ENCODE results near the gene NUDT4.
A peak's percentile ranks its signal among the peaks of the same experiment; 100 is the strongest.
"Not testable (repeated sequence)": the region's sequence is repeated elsewhere in the genome, so short reads cannot be mapped to it uniquely, and the experiment has no call there.

The NUDT4 gene

DNA sequence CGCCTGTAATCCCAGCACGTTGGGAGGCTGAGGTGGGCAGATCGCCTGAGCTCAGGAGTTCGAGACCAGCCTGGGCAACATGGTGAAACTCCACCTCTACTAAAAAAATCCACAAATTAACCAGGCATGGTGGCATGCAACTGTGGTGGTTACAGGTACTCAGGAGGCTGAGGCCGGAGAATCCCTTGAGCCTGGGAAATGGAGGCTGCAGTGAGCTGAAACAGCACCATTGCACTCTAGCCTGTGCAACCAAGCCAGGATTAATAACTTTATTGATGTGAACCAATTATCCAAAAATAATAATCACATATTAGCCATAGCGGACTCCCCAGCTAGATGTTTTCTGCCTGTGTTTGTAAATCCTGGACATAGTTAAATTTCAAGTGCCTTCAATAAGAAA is 1.8 kb upstream of the NUDT4 start:
- DNase-seq (ENCODE audit: low read depth, low spot score): no peak
- H3K27ac ChIP-seq: no peak overlapping the region
- H3K4me3 ChIP-seq: peak overlapping the region; percentile 97
- no peaks in the 10 kb centered on the region for H3K9me3 ChIP-seq (ENCODE audit: low read depth, low read length)
- H3K9ac ChIP-seq (ENCODE audit: insufficient read length): no peak overlapping the region
- TF ChIP-seq EZH2 (IDR thresholded peaks at IDR 0.05) (no peak), POLR2AphosphoS5 (IDR thresholded peaks at IDR 0.05; ENCODE audit: borderline replicate concordance, low read depth, low read length) (no peak), FOXP2 (optimal IDR thresholded peaks at IDR 0.05; ENCODE audit: control extremely low read depth, extremely low read length, insufficient read depth) (no peak)
- peaks cover 4% of the 10 kb centered on the region; the same call in 1 of the 2 replicates for H3K36me3 ChIP-seq (ENCODE audit: insufficient read depth, low read length)

DNA sequence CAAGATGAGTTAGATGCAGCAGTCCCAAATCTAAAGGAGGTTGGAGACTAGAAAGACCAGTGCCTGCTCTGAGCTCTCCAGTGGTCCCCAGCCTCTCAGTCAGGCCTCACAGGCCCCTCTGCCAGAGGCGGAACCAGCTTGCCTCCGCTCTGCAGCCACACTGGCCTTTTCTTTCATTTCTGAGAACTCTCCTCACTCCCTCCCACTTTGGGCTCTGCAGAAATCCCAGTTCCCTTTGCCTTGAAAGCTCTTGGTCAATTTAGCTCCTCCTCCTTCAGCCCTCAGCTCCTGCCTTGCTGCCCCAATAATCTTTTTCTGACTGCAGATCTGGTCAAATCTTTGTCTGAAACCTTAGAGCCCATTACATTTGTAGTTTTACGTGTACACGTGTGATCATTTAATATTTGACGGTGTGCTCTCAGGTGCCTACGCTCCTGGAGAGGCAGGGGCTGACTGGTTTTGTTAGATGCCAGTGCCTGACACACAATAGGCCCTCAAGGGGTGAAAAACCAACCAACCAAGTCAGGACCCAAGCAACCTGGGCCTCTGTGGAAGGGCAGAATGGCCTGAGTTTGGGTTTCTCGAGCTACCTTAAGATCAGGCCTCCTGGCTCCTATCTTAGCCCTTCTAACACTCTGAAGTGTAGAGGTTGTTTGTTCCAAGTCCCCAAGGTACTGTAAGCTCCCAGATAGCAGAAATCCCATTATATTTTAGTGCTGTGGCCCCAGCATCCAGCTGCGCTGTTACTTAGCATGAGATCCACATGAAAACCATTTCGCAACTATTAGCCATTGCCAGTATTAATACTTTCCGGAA is 1.1 kb upstream of the NUDT4 start:
- TF ChIP-seq FOXP2 (optimal IDR thresholded peaks at IDR 0.05; ENCODE audit: control extremely low read depth, extremely low read length, insufficient read depth) (peak; percentile 18), POLR2AphosphoS5 (IDR thresholded peaks at IDR 0.05; ENCODE audit: borderline replicate concordance, low read depth, low read length) (no peak; the same call in 1 of the 2 replicates), EZH2 (IDR thresholded peaks at IDR 0.05) (no peak)
- peak; percentile 66 for DNase-seq (ENCODE audit: low read depth, low spot score)
- Histone ChIP-seq H3K4me3 (peak overlapping the region; percentile 97), H3K36me3 (ENCODE audit: insufficient read depth, low read length) (peaks cover 4% of the 10 kb centered on the region; the same call in 1 of the 2 replicates), H3K9me3 (ENCODE audit: low read depth, low read length) (no peaks in the 10 kb centered on the region), H3K27ac (peak overlapping the region; percentile 5; the same call in 1 of the 2 replicates), H3K9ac (ENCODE audit: insufficient read length) (peak overlapping the region; percentile 78)

DNA sequence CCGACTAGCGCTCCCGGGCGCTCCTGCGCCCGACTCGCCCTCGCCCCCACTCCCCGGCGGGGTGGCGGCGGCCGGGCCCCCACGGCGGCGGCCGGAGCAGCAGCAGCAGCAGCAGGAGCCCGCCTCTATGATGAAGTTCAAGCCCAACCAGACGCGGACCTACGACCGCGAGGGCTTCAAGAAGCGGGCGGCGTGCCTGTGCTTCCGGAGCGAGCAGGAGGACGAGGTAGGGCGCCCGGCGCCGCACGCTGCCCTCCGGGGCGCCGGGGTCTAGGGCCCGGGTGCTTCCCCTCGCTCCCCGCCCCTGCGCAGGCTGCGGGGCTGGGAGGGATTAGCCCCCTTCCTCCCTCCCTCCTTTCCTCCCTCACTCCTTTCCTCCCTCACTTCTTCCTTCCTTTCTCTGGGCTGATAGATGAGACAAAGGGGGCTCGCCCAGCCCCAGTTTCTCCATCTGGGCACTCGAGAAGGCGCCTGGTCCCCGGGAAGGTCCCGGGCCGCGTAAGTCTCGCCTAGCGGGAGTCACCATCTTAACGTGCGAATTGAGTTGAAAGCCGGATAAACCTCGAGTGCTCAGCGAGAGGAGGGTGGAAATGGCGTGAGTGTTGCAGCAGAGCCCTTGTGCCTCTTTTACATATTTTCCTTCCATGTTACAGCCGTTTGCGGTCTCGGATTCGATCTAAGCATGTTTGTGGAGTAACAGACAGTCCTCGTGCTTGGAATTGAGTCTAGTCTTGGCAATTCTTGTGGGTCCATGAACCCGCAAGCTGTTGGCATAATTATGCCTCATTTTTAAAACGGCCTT is 672 bp downstream of the NUDT4 start:
- peak overlapping the region; percentile 99 for H3K4me3 ChIP-seq
- peaks cover 12% of the 10 kb centered on the region for H3K36me3 ChIP-seq (ENCODE audit: insufficient read depth, low read length)
- peak overlapping the region; percentile 48 for H3K27ac ChIP-seq
- not testable (repeated sequence) for H3K9me3 ChIP-seq (ENCODE audit: low read depth, low read length); DNase-seq (ENCODE audit: low read depth, low spot score)
- peak overlapping the region; percentile 85 for H3K9ac ChIP-seq (ENCODE audit: insufficient read length)

DNA sequence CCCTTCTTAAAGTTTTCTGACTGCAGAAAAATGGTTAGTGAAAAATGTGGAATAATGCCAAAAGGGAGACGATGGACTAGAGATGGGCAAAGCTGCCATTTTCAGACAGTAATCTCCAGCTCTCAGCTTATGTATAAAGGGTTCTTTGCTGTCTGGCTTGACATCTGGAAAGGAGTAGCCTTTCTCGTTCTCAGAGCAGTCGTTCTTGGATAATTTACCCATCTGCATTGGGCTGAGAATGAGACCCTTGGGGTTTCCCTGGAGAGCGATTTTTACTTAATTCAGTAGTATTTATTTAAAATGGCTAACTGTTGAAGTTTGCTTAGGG is 1.2 kb downstream of the NUDT4 start:
- peaks cover 17% of the 10 kb centered on the region for H3K36me3 ChIP-seq (ENCODE audit: insufficient read depth, low read length)
- no peaks in the 10 kb centered on the region for H3K9me3 ChIP-seq (ENCODE audit: low read depth, low read length)
- peak overlapping the region; percentile 85 for H3K9ac ChIP-seq (ENCODE audit: insufficient read length)
- H3K4me3 ChIP-seq: peak overlapping the region; percentile 99
- DNase-seq (ENCODE audit: low read depth, low spot score): no peak
- TF ChIP-seq FOXP2 (optimal IDR thresholded peaks at IDR 0.05; ENCODE audit: control extremely low read depth, extremely low read length, insufficient read depth) (no peak), EZH2 (IDR thresholded peaks at IDR 0.05) (no peak), POLR2AphosphoS5 (IDR thresholded peaks at IDR 0.05; ENCODE audit: borderline replicate concordance, low read depth, low read length) (no peak)
- peak overlapping the region; percentile 48 for H3K27ac ChIP-seq

DNA sequence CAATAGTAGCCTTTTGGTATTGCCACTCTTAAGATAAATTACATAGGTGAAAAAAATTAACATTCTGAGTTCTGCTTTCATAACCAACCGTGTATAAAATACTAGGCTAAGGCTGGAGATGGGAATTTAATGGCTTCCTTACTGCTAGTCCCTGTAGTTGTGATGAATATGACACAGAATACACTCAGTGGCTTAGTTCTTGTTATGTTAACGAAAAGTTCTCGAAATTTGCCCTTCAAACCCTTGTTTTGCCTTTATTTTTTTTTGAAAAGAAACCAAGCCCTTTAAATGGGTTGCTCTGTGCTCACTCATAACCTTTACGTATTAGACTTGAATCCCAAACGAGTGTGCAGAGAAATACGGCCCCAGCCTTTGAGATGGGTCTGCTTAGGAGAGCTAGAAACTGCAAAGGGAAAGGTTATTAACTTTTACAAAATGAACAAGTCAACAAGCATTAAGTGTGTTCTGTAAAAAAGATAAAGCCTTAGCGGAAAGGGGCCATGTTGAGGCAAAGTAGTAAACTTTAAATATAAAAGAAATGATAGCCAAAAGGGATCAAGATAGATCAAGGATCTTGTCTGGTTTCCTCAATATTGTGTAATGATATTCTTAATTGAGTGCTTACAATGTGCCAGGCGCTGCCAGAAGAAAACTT is 1.7 kb downstream of the NUDT4 start:
- TF ChIP-seq EZH2 (IDR thresholded peaks at IDR 0.05): no peak
- TF ChIP-seq FOXP2 (optimal IDR thresholded peaks at IDR 0.05; ENCODE audit: control extremely low read depth, extremely low read length, insufficient read depth): no peak
- TF ChIP-seq POLR2AphosphoS5 (IDR thresholded peaks at IDR 0.05; ENCODE audit: borderline replicate concordance, low read depth, low read length): no peak
- H3K27ac ChIP-seq: peak overlapping the region; percentile 48; the same call in 1 of the 2 replicates
- no peak for DNase-seq (ENCODE audit: low read depth, low spot score)
- H3K9ac ChIP-seq (ENCODE audit: insufficient read length): peak overlapping the region; percentile 85
- peak overlapping the region; percentile 99 for H3K4me3 ChIP-seq
- no peaks in the 10 kb centered on the region for H3K9me3 ChIP-seq (ENCODE audit: low read depth, low read length)
- peaks cover 18% of the 10 kb centered on the region for H3K36me3 ChIP-seq (ENCODE audit: insufficient read depth, low read length)

DNA sequence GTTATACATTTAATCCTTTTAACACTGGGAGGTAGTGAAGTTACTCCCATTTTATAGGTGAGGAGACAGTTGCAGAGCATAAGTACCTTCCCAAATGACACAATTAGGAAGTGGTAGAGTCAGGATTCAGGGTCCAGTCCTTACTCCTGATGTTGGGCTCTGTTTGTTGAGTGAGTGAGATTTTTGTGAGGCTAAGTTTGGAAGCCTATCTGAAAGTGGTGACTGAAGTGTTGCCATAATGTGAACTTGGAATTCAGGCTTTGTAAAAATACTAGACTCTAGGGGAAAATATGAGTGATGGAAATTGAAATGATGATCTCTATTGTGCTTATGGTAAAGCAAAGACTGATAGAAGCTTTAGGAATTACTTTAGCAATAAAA is 2.2 kb downstream of the NUDT4 start:
- no peak overlapping the region; the same call in 1 of the 2 replicates for H3K27ac ChIP-seq
- H3K9me3 ChIP-seq (ENCODE audit: low read depth, low read length): no peaks in the 10 kb centered on the region
- H3K9ac ChIP-seq (ENCODE audit: insufficient read length): peak overlapping the region; percentile 85
- TF ChIP-seq POLR2AphosphoS5 (IDR thresholded peaks at IDR 0.05; ENCODE audit: borderline replicate concordance, low read depth, low read length) (no peak), FOXP2 (optimal IDR thresholded peaks at IDR 0.05; ENCODE audit: control extremely low read depth, extremely low read length, insufficient read depth) (no peak), EZH2 (IDR thresholded peaks at IDR 0.05) (no peak)
- peaks cover 21% of the 10 kb centered on the region for H3K36me3 ChIP-seq (ENCODE audit: insufficient read depth, low read length)
- H3K4me3 ChIP-seq: peak overlapping the region; percentile 99
- no peak for DNase-seq (ENCODE audit: low read depth, low spot score)

DNA sequence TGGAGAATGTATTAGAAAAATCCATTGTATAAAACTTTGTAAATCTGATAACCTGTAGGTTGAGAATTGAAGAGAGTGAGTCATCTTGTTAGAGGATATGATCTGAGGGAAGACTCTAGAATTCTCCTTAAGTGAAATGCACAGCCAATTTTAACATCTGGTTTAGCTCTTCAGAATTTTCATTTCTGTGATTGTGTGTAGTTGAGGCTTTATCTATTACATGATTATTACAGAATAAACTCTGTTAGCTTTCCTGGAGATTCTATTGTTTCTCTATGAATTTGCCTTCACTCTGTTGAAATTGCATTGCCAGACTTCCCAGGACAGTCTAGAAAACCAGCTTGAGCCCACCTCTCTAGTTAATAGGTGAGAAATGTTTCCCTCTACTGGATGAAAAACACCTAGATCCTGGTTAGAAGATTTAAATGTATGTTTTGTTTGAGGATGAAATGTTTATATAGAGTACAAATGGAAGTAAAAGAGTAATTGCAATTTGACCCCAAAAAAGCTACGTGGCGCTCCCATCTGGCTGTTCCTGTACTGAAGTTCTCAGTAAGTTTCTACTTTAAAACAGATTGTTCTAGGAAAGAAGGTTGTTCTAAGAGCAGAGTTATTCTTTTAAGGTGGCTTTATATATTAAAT is 2.9 kb downstream of the NUDT4 start:
- Histone ChIP-seq H3K9me3 (ENCODE audit: low read depth, low read length) (no peaks in the 10 kb centered on the region), H3K4me3 (peak overlapping the region; percentile 99), H3K27ac (peak overlapping the region; percentile 33; the same call in 1 of the 2 replicates), H3K9ac (ENCODE audit: insufficient read length) (peak overlapping the region; percentile 85), H3K36me3 (ENCODE audit: insufficient read depth, low read length) (peaks cover 27% of the 10 kb centered on the region)
- no peak for DNase-seq (ENCODE audit: low read depth, low spot score)
- no peak for TF ChIP-seq EZH2 (IDR thresholded peaks at IDR 0.05)
- no peak for TF ChIP-seq FOXP2 (optimal IDR thresholded peaks at IDR 0.05; ENCODE audit: control extremely low read depth, extremely low read length, insufficient read depth)
- no peak for TF ChIP-seq POLR2AphosphoS5 (IDR thresholded peaks at IDR 0.05; ENCODE audit: borderline replicate concordance, low read depth, low read length)
